ENCODE measurements around the gene BCL6.

The BCL6 gene

GRCh38 chr3:187743195-187744141, 1.8 kb downstream of the BCL6 start:
- DNase-seq (ENCODE audit: low read depth): peak; percentile 69
- TF ChIP-seq, protein P1, sequence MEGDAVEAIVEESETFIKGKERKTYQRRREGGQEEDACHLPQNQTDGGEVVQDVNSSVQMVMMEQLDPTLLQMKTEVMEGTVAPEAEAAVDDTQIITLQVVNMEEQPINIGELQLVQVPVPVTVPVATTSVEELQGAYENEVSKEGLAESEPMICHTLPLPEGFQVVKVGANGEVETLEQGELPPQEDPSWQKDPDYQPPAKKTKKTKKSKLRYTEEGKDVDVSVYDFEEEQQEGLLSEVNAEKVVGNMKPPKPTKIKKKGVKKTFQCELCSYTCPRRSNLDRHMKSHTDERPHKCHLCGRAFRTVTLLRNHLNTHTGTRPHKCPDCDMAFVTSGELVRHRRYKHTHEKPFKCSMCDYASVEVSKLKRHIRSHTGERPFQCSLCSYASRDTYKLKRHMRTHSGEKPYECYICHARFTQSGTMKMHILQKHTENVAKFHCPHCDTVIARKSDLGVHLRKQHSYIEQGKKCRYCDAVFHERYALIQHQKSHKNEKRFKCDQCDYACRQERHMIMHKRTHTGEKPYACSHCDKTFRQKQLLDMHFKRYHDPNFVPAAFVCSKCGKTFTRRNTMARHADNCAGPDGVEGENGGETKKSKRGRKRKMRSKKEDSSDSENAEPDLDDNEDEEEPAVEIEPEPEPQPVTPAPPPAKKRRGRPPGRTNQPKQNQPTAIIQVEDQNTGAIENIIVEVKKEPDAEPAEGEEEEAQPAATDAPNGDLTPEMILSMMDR (conservative IDR thresholded peaks at IDR 0.05; ENCODE audit: control insufficient read depth, insufficient read depth, low read depth, low read length): no peak
- H3K4me3 ChIP-seq (ENCODE audit: control insufficient read depth, low read depth, low read length): peak overlapping the region; percentile 99

DNA sequence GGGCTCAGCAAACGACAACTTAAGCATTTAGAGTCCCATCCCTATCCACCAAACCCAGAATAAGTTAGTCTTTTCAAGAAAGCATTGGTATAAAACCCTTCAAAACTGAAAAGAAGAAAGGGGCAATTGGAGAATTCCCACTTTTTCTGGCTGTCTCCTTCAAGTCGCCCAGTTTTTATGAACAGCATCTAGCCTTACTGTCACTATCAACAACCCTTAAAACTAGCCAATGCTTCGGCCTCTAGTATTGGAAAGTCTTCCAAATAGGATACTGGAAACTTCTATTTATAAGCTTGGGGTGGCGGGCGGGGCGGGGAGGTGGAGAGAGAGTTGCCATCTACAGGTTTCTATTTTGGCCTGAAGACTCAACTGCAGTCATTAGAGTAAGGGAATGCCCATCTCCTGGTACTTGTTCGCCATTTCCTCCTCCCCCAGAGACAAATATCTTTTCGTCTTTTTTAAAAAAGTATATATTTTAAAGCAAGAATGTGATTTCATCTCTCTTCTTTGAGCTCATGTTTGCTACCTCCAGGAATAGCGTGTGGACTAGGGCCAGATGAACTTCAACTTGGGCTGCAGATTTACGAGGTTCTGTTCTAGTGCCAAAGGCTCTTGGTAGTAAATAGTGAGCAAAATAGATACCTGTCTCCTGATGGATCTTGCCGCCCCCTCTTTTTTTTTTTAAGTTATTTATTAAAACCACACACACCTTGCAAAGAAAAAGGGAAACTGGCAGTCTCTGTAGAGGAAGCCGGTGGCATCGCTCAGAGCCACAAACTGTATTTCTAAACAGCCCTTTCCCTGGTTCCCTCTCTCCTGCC, 2.7 kb downstream of the BCL6 start:
- TF ChIP-seq, protein P1 (conservative IDR thresholded peaks at IDR 0.05; ENCODE audit: control insufficient read depth, insufficient read depth, low read depth, low read length): no peak
- peak overlapping the region; percentile 99 for H3K4me3 ChIP-seq (ENCODE audit: control insufficient read depth, low read depth, low read length)
- DNase-seq (ENCODE audit: low read depth): peak; percentile 74

DNA sequence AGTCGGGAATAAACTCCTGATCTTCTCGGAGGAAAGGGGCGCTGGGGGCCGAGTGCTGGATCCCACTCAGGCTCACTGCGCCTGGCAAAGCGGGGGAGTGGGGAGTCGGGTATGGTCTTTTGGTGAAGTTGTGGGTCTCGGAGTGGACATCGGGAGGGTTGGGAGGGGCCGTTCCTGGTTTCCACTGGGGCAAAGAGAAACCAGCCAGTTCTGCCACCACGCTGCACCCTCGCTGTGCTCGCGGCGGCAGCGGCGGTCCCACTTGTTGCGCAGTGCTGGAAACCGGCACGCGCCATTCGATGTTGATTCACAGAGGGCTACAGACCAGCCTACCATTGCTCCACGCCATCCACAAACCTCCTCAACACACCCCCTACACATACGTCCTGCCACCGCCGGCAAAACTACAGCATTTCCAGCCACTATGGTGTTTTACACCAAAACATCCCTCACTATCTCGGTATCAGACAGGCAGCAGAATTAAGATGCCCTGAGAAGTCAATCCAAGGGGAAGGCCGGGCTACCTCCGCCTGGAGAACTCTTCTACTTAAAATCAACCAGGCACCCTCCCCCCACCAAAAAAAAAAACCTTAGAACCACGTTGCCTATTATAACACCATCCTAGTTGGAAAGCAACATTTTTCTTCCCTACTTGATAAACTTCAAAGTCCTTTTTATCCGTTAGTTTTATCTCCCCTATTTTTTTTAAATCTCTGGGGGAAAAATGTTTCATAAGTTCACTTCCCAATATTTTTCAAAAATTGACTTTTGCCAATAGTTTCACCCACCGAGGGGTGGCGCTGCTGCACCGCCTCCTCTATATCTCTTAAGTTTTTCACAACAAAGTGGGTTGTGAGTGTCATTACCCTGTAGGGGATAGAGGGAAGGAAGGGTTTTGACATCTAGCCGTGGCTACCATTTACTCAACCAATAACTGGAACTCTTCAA, 3.6 kb downstream of the BCL6 start:
- H3K4me3 ChIP-seq (ENCODE audit: control insufficient read depth, low read depth, low read length): peak overlapping the region; percentile 99
- TF ChIP-seq, protein P1 (conservative IDR thresholded peaks at IDR 0.05; ENCODE audit: control insufficient read depth, insufficient read depth, low read depth, low read length): peak; percentile 82
- peak; percentile 88 for DNase-seq (ENCODE audit: low read depth)

- peak; percentile 91 for DNase-seq (ENCODE audit: low read depth)
- TF ChIP-seq, protein P1 (conservative IDR thresholded peaks at IDR 0.05; ENCODE audit: control insufficient read depth, insufficient read depth, low read depth, low read length): peak; percentile 57
Observed at GRCh38 chr3:187740421-187741399, 4.6 kb downstream of the BCL6 start.

DNA sequence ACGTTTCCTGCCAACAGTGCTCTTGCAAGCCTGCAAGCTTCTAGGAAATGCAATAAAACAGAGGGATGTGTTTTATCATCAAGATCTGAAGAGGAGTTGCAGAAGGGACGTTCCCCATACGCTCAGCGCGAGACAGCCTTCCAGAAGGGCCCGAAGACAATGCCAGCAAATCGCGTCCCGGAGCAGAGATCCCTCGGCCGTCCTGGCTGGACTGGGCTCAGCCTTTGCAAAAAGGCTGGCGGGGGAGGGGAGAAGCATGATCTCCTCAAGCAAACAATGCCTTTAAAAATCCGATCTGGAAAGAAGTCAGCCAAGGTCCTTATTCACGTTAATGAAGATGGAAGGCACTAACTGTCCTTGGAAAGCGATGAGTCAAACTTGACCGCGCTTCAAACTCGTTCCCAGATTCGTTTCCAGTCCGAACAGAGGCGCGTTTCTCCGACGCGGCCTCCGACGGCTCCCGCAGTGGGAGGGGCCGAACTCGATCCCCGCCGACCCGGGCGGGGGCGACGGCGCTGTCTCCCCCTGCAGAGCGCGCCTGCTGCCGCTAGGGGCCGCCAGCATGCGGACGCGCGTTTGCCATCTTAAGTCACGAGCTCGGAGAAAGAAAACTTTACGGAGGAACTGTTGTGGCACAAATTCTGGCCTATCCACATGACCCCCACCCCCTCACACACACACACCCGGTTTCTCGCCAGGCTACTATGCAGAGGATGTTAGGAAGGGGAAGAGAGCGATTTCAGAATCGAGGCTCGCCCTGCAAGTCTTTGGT, 5.5 kb downstream of the BCL6 start:
- DNase-seq (ENCODE audit: low read depth): peak; percentile 98
- TF ChIP-seq, protein P1 (conservative IDR thresholded peaks at IDR 0.05; ENCODE audit: control insufficient read depth, insufficient read depth, low read depth, low read length): peak; percentile 64
- peak overlapping the region; percentile 99 for H3K4me3 ChIP-seq (ENCODE audit: control insufficient read depth, low read depth, low read length)

More at GRCh38 chr3:187740421-187741399, 4.6 kb downstream of the BCL6 start:
- H3K4me3 ChIP-seq (ENCODE audit: control insufficient read depth, low read depth, low read length): peak overlapping the region; percentile 99

Measured in fibroblast of mammary gland (primary cell).